HG02678 (cell line): ENCODE data around the gene ZSWIM5.
"Not testable (repeated sequence)": the region's sequence is repeated elsewhere in the genome, so short reads cannot be mapped to it uniquely, and the experiment has no call there.

Experiments
- ATAC-seq: cut with Tn5 transposase; IDR thresholded peaks from one replicate; pipeline ENCODE4 v1.9.1; 2021; ENCODE audit warnings: mild to moderate bottlenecking, moderate library complexity; ENCODE audit not compliant: unreplicated experiment

ZSWIM5 gene

DNA sequence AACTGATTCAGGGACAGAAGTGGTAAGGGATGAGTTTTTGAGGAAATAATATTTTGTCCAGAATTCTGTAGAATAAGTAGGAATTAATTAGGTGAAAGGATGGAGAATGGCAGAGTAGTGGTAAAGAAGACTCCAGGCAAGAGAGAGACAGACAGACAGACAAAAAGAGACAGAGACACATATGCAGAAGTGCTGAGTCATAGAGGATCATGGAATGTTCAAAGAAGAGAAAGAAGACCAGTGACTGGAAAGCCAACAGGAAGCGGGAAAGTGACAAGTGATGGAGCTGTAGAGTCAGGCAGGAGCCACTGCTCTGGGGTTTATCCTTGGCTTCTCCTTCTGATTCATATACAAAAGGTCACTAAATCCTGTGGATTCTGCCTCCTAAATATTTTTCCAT, 108.5 kb downstream of the ZSWIM5 start:
- no peak for ATAC-seq

DNA sequence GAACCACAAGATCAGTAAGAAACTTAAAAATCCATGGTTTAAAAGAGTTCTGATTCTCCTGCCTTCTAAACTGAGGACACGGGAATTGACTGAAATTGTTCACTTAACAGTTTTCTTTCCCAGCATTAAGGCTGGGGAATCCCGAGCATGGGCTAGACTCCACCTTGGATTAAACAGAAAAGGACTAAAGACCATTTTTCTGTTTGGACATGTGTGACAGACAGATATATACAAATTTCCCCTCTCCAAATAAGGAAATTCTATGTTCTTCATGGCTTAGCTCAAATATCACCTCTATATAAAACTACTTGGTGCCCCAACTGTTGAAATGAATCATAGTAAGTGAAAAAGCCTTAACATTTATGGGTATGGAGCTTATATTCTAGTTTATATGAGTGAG, 109.3 kb downstream of the ZSWIM5 start:
- ATAC-seq, result no peak

DNA sequence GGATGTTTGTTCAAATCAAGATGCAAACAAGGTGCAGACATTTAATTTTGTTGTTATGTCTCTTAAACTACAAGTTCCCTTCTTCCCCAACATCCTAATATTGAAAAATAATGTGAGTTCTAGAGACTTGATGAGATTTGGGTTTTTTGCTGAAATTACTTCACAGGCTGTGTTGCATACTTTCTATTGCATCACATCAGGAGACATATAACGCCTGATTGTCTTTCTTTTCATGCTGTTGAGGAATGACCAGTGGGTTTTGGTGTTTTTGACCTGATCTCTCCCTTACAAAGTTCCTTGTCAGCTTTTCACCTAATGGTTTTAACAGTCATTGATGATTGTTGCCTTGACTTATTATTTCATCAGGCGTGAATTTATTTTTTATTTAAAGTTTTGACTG, 111.0 kb downstream of the ZSWIM5 start:
- no peak for ATAC-seq

DNA sequence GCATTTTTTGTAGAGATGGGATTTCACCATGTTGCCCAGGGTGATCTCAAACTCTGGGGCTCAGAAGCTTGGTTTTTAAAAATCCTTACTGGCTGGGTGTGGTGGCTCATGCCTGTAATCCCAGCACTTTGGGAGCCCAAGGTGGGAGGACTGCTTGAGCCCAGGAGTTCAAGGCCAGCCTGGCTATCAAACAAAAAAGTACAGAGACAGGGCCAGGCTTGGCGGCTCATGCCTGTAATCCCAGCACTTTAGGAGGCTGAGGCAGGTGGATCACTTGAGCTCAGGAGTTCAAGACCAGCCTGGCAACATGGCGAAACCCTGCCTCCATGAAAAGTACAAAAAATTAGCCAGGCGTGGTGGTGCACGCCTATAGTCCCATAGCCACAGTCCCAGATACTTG, 112.0 kb downstream of the ZSWIM5 start:
- ATAC-seq, result not testable (repeated sequence)

DNA sequence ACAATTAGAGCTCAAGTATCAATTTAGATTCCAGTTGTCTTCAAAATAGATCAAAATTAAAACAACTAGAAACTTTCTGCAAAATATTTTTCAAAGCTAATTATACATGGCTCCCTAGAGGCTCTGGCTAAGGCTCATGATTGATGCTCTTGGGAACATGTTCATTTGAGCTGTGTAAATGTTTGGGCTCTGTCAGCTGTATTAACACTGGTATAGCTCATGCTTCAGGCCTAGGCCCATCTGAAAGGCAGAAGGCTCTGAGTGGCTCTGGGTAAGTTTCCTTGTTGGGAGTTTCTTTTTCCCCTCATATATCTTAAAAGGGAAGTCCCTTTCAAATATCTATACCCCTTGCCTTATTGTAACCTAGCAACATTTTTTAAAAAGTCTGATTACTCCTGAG, 113.1 kb downstream of the ZSWIM5 start:
- no peak for ATAC-seq

DNA sequence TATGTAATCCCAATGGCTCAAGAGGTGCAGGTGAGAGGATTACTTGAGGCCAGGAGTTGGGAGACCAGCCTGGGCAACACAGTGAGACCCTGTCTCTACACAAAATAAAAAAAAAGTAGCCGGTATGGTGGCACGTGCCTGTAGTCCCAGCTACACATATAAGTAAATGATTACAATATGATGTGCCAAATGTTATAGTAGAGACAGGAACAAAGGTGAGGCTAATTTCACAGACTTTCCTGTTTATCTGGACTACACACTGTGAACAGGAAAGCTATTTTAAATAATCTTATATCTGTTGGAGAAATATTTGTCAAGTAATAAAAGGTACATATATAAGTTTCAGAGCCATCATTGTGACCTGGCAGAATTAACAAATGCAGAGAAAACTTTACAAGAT, 116.7 kb downstream of the ZSWIM5 start:
- no peak for ATAC-seq

DNA sequence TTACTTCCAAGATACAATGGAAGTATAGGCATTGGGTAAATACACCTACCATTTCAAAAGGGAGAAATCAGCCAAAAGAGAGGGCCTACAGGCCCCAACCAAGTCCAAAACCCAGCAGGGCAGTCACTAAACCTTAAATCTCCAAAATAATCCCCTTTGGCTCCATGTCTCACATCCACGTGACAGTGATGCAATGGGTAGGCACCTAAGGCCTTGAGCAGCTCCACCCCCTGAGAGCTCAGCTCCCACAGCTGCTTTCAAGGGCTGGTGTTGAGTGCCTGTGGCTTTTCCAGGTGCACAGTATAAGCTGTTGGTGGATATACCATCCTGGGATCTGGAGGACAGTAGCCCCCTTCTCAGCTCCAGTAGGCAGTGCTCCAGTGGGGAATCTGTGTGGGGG, 121.8 kb downstream of the ZSWIM5 start:
- no peak for ATAC-seq

DNA sequence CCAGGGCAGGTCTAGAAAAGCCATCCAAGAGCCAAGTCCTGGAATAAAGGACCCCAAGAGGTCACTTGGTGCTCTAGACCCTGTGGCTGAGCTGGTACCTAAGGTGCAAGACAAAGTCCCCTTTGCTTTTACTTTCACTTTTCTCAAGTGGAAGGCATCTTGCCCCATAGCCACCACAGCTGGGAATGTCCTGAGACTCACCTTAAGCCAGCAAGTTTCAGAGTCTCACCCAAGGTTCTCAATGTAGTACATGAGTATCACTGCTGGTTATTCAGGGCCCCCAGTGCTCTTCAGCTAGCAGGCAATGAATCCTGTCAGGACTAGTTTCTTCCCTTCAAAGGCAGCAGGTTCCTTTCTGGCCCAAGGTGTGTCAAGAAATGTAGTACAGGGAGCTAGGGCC, 126.9 kb downstream of the ZSWIM5 start:
- ATAC-seq, result no peak

DNA sequence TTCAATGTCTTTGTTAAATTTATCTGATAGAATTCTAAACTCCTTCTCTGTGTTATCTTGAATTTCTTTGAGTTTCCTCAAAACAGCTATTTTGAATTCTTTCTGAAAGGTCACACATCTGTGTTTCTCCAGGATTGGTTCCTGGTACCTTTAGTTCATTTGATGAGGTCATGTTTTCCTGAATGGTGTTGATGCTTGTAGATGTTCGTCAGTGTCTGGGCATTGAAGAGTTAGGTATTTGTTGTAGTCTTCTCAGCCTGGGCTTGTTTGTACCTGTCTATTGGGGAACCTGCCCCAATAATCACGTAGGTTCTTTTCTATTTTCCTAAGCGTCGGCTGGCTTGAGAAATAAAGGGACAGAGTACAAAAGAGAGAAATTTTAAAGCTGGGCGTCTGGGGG, 129.4 kb downstream of the ZSWIM5 start:
- not testable (repeated sequence) for ATAC-seq

DNA sequence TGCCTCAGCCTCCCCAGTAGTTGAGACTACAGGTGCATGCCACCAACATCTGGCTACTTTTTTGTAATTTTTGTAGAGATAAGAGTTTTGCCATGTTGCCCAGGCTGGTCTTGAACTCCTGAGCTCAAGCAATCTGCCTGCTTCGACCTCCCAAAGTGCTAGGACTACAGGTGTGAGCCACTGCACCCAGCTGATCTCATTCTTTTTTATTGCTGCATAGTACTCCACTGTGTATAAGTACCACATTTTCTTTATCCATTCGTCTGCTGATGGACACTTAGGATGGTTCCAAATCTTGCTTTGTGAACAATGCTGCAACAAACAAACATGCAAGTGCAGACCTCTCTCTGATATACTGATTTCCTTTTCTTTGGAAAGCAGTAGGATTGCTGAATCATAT, 134.8 kb downstream of the ZSWIM5 start:
- no peak for ATAC-seq

DNA sequence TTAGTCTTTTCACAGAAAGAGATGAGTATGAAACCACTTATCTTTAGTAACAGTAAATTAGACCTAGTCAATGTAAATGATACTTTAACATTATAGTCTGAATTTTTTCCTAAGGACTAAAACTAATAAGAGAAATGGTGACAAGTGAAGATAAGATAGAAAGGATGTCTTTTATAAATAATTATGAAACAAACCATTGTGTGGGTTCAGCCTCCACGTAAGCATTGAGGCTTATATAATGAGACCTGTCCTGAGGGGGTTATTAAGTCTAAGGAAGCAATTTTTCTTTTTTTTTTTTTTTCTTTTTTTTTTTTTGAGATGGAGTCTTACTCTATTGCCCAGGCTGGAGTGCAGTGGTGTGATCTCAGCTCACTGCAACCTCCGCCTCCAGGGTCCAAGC, 138.6 kb downstream of the ZSWIM5 start:
- no peak for ATAC-seq

DNA sequence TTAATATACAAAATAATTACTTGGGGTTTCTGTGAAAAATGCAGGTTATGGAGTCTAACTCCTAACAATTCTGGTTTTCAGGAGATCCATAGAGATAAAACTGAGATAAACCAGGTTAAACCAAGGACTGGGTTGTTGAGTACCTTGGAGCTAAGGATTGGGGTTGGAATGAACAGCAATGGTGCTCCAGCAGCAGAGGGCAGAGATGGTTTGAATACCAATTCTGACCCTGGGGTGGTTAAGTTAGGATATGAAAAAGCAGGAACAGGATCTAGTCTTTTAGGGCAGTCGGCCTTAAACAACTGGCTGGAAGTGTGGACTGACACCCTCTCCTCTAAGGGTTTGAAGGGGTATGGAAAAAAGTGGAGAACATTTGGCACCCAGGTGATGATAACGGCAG, 141.3 kb downstream of the ZSWIM5 start:
- ATAC-seq, result no peak

DNA sequence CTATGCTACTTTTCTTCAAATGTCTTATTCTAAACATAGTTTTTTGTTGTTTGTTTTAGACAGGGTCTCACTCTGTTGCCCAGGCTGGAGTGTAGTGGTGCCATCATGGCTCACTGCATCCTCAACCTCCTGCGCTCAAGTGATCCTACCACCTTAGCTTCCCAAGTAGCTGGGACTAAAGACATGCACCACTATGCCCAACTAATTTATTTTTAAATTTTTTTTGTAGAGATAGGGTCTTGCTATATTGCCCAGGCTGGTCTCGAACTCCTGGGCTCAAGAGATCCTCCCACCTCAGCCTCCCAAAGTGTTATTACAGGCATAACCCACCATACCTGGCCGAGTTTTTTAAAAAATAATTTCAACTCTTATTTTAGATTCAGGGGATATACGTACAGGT, 143.9 kb downstream of the ZSWIM5 start:
- ATAC-seq, result not testable (repeated sequence)

DNA sequence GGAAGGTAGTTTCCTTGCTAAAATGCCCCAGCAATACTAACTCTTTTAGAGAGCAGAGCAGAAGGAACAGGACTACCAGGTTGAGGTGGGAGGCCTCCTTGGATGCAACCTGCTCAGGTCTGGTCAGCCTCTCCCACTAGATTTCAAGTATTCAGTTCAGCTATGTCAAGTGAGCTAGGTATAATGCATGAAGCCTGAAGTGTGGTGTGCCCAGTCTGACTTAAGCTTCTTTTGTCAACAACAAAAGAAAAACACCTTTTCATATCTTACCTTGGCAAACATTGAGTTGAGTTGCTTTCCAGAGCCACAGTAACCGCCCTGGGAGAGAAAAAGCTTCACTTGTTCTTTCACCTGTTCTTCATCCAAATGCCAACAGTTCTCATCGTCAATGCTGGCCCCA, 146.6 kb downstream of the ZSWIM5 start:
- no peak for ATAC-seq

DNA sequence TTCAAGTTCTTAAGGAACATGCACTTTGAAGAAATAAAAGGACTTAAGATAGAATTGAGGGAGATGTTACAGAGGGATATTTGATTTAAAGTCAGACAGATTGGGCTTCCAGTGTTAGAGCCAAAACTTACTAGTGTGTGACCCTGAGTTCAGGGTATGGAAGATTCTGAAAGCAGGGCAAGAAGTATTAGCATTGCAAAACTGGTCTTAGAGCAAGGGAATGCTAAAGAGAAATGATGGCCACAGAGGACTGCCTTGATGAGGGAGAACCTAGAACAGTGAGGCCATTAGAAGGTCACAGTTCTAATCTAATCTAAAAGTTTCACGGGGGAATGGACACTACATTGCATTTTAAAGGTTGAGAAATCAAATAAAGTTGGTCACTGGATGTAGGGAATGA, 148.9 kb downstream of the ZSWIM5 start:
- no peak for ATAC-seq

DNA sequence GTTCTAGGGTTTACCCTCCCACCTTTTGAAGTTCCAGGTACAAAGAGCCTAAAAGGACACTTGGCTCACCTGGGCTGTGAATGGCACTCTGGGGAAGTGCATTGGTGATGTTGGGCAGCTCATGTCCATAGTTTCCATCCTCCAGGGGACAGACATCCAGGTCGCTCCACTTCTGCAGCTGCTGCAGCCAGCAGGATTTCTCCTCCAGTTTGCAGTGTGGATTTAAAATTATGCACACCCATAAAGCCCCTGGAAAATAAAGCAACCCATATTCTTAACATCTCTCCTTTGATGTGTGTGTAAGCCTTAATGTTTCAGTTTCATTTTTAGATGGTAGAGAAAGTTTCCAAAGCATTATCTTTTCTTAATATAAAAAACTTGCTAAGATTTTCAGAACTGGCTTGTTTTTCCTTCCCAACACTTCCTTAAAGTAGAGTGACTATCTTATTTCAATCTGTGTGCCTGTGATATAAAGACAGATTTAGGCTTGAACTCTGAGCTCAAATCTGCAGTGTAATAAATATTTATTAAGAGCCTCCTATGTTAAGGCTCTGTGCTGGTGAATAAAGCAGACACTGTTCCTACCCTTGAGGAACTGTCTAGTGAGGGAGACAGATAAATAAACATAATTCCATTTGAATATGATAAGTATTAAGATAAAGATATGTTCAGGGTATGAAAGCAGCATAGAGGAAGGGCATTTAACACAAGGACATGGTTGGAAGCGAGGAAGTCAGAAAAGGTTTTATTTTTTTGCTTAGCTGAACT, 155.2 kb downstream of the ZSWIM5 start:
- ATAC-seq, result no peak

DNA sequence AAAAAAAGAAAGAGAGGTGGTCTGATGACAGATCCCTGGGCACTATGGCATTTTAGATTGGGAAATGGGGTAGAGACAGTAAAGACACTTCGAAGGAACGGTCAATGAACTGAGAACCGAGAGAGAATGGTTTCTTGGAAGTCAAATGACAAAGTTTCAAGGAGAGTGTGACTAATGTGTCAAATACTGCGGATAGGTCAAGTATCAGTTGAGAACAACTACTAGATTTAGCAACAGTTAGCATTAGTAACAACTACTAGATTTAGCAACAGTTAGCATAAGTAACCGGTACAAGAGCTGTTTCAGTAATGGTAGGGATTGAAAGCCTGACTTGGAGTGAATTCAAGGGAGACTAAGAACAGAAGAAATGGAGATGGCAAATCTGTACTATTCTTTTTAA, 159.4 kb downstream of the ZSWIM5 start:
- ATAC-seq, result no peak

DNA sequence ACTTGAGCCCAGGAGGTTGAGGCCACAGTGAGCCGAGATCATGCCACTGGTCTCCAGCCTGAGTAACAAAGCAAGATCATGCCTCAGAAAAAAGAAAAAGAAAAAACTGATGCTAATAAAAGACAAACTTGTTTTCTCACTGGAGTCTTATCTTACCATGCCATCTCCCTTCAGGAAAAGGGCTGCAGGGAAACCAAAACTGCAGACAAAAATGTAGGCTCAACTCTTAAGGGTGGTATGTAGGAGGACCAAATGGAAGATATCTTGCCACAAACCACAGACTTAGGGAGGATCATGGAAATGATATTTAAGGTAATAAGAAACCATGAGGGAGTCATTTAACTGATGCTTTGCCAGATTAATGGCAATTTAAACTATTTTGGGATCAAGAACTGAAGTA, 161.5 kb downstream of the ZSWIM5 start:
- ATAC-seq, result no peak

DNA sequence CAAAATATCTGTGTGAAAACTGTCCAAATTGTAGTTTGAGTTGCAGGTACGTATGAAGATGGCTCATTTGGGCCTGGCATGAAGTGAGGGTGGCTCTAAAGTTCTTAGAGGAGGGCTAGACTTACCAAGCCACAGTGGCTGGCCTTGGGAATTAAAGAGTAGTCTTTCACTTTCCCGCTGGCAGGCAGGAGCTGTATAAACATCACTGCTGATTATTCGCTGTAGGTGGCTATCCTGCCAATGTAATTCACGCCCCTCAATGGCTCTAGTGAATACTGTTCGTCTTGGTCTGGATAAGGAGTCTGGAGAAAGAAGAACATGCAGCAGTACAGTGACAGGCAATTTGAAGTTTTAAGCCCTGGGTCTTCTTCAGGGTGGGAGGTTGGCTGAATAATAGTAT, 163.3 kb downstream of the ZSWIM5 start:
- no peak for ATAC-seq

DNA sequence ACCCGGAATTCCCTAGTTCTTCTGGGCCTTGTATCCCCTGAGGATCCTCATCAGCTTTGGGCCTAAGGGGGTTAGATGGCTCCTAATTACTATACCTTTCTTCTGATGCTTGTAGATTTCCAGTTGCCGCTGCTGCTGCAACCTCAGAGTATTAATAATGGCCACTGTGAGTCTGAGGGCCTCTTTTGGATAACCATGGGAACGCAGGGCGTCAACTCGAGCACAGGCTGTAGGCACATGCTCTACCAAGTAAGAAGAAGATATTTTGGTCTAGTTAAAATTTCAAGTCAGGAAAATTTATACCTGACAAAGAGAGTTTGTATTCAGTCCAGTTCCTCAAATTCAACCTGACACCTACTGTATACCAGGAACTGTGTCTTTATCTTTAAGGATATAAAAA, 166.1 kb downstream of the ZSWIM5 start:
- no peak for ATAC-seq

DNA sequence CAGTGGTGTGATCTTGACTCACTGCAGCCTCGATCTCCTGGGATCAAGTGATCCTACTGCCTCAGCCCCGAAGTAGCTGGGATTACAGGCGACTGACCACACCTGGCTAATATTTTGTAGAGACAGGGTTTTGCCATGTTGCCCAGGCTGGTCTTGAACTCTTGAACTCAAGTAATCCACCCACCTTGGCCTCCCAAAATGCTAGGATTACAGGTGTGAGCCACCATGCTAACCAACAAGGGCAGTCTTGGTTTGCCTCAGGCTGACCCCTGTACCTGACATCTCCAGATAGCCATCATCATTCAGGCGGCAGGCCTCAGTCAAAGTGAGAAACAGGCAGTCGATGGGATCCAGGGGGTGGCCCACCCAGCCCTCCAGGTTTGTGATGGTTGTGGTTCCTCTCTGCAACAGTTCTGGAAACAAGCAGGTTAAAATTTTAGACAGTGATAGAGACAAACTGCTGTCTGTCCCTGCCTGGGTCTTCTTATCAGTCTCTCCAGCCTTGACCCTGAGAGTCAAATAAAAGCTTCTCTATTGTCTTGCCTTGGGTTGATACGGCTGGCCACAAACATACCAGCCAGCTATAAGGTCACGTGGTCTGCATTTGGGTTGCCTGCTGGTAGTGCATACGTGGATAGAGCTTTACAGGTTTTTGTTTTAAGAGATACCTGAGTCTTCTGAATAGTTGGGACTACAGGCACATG, 167.6 kb downstream of the ZSWIM5 start:
- ATAC-seq, result no peak

DNA sequence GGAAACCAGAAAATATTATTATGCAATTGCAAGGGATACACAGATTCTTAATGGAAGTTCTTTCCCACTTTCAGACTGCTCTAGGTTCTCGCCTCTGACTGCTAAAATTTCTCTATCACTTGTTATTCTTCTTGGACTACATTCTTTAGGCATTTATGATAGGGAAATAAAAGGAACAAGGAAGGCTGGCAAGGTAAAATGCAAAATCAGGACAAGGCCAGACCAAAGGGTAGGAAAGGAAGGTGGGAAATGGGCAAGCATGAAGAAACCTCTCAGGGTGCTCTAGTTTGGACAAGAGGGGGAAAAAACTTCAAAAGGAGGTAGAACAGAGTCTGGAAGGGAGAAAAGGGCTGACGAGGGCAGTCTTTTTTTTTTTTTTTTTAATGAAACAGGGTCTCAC, 168.2 kb downstream of the ZSWIM5 start:
- no peak for ATAC-seq

DNA sequence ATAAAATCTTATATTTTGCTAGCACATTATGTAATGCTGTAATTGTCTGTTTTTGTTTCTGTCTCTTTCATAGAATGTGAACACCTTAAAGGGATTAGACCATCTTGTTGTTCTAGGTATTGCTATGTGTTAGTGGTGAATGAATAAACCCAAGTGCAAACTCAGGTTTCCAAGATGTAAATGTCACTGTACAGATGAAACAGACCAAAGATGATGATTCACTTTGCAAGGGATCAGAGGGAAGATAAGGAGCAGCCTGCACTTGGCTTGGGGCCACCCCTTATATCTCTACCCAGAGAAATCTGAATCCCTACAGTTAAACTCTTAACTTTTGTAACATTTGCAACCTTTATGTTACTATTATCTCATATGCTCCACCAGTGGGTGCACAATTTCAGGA, 168.9 kb downstream of the ZSWIM5 start:
- ATAC-seq, result no peak
